Endodermal cell (in vitro differentiated cells): ENCODE data around the gene MGAT4A. TPM values are rescaled to one million over a fixed set of nuclear protein-coding genes. Genes with fewer than 3 reads are reported as not detected.
A peak's percentile ranks its signal among the peaks of the same experiment; 100 is the strongest.

ENCODE experiments used
- DNase-seq: peaks from one replicate; pipeline ENCODE4 v3.0.0-alpha.2; 2017
- H3K27ac ChIP-seq: 2 replicates; pipeline ENCODE4 v1.5.1; 2013; ENCODE audit warnings: mild to moderate bottlenecking, low read depth, low read length, moderate library complexity
- H3K27me3 ChIP-seq: 2 replicates; pipeline ENCODE4 v1.6.1; 2013; ENCODE audit warnings: mild to moderate bottlenecking, low read length, moderate library complexity; ENCODE audit not compliant: insufficient read depth, control insufficient read depth, poor library complexity, severe bottlenecking
- H3K36me3 ChIP-seq: 2 replicates; pipeline ENCODE4 v1.7.0; 2013; ENCODE audit warnings: mild to moderate bottlenecking, low read length, moderate library complexity; ENCODE audit not compliant: control insufficient read depth, insufficient read depth
- H3K4me1 ChIP-seq: one replicate; pipeline ENCODE4 v1.7.0; 2013; ENCODE audit warnings: low read length; ENCODE audit not compliant: control insufficient read depth, insufficient read depth
- H3K4me3 ChIP-seq: 2 replicates; pipeline ENCODE4 v1.5.1; 2013; ENCODE audit warnings: mild to moderate bottlenecking, low read length, moderate library complexity
- H3K9ac ChIP-seq: 2 replicates; pipeline ENCODE4 v1.6.1; 2013; ENCODE audit warnings: mild to moderate bottlenecking, low read length, moderate library complexity; ENCODE audit not compliant: poor library complexity, severe bottlenecking; ENCODE audit errors: extremely low read depth
- H3K9me3 ChIP-seq: 2 replicates; pipeline ENCODE4 v1.6.1; 2013; ENCODE audit warnings: mild to moderate bottlenecking, low read length, moderate library complexity; ENCODE audit not compliant: control insufficient read depth
- H3K27ac Mint-ChIP-seq: 2 replicates; pipeline ENCODE4 v1.8.0; 2020; ENCODE audit warnings: mixed read lengths
- H3K27me3 Mint-ChIP-seq: 2 replicates; pipeline ENCODE4 v1.8.0; 2021; ENCODE audit warnings: mild to moderate bottlenecking, mixed read lengths; ENCODE audit not compliant: insufficient read depth
- H3K36me3 Mint-ChIP-seq: 2 replicates; pipeline ENCODE4 v1.8.0; 2020; ENCODE audit warnings: low read depth, mixed read lengths
- H3K4me1 Mint-ChIP-seq: 2 replicates; pipeline ENCODE4 v1.8.0; 2020; ENCODE audit warnings: mixed read lengths
- H3K4me3 Mint-ChIP-seq: 2 replicates; pipeline ENCODE4 v1.8.0; 2020; ENCODE audit warnings: mild to moderate bottlenecking, moderate library complexity, mixed read lengths
- H3K9me3 Mint-ChIP-seq: 2 replicates; pipeline ENCODE4 v1.8.0; 2020; ENCODE audit warnings: mild to moderate bottlenecking, mixed read lengths
- WGBS, 2 experiments: methylation state at CpG; one replicate each; pipeline versions ENCODE4 v1.1.5 to v1.1.7; 2013; ENCODE audit warnings: missing lambda C conversion rate in 2 of 2, mixed read lengths in 1 of 2; ENCODE audit not compliant: insufficient coverage in 1 of 2, insufficient read length in 1 of 2; 5-methylcytosine and 5-hydroxymethylcytosine counted together
- total RNA-seq, 2 donors: library from RNA; stranded (reverse); fragmentation: NEBNext Ultra II Directional in 1 of 2; extraction: Animal tissue kit (Norgen Biotek cat#: 25700) in 1 of 2; gene quantifications; 2 replicates in 1 of 2; 3 replicates in 1 of 2; pipeline ENCODE4 v1.2.1, GENCODE V29; 2021
- TF ChIP-seq, protein P1 (sequence below): fragments of 200-600 bp; sonication (generic); conservative IDR thresholded peaks from 2 replicates; pipeline ENCODE4 v1.5.0; 2021; ENCODE audit warnings: antibody characterized with exemption, mild to moderate bottlenecking

Gene MGAT4A
- total RNA-seq, 2 donors from 2014 or later: 8.2 to 11.1 TPM

- no peak overlapping the region for H3K4me3 Mint-ChIP-seq
- Histone ChIP-seq H3K36me3 (peaks cover 97% of the 10 kb centered on the region), H3K27me3 (no peaks in the 10 kb centered on the region), H3K9me3 (no peaks in the 10 kb centered on the region), H3K4me1 (no peaks in the 10 kb centered on the region), H3K27ac (no peak overlapping the region), H3K4me3 (no peak overlapping the region), H3K9ac (no peak overlapping the region)
- no peaks in the 10 kb centered on the region for H3K4me1 Mint-ChIP-seq
- peaks cover 82% of the 10 kb centered on the region for H3K36me3 Mint-ChIP-seq
- WGBS, 2 experiments: 69 to 72% methylated on average over 16 to 19 of the region's 19 CpGs
- DNase-seq: peak; percentile 93
- no peaks in the 10 kb centered on the region for H3K9me3 Mint-ChIP-seq
- TF ChIP-seq, protein P1, sequence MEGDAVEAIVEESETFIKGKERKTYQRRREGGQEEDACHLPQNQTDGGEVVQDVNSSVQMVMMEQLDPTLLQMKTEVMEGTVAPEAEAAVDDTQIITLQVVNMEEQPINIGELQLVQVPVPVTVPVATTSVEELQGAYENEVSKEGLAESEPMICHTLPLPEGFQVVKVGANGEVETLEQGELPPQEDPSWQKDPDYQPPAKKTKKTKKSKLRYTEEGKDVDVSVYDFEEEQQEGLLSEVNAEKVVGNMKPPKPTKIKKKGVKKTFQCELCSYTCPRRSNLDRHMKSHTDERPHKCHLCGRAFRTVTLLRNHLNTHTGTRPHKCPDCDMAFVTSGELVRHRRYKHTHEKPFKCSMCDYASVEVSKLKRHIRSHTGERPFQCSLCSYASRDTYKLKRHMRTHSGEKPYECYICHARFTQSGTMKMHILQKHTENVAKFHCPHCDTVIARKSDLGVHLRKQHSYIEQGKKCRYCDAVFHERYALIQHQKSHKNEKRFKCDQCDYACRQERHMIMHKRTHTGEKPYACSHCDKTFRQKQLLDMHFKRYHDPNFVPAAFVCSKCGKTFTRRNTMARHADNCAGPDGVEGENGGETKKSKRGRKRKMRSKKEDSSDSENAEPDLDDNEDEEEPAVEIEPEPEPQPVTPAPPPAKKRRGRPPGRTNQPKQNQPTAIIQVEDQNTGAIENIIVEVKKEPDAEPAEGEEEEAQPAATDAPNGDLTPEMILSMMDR: peak; percentile 99
- no peaks in the 10 kb centered on the region for H3K27me3 Mint-ChIP-seq
- H3K27ac Mint-ChIP-seq: peak overlapping the region; percentile 72
These were observed 161.6 kb downstream of the MGAT4A start for GRCh38 chr2:98569197-98569793.

Other genes with a start within 250 kb of the MGAT4A start
- 10 to 100 TPM; 34.1 to 44.9 TPM for gene COA5, start 122.6 kb downstream of the MGAT4A start, total RNA-seq
- gene UNC50, start 122.5 kb downstream of the MGAT4A start, total RNA-seq: 10 to 100 TPM; 81.2 to 82.8 TPM
- gene CRACDL, start 205.1 kb upstream of the MGAT4A start, total RNA-seq: under 1 TPM; 0.26 to 0.31 TPM